KOPT-K1 (cell line): ENCODE measurements around the gene BDH2.

ENCODE experiments used
- H3K27ac ChIP-seq: fragments of 200-600 bp; sonication (generic); 2 replicates; pipeline ENCODE4 v1.5.1; 2016; ENCODE audit warnings: antibody characterized with exemption, mild to moderate bottlenecking, low read depth, low read length; ENCODE audit not compliant: poor library complexity, severe bottlenecking
- H3K36me3 ChIP-seq: fragments of 200-600 bp; sonication (generic); 2 replicates; pipeline ENCODE4 v1.5.1; 2017; ENCODE audit warnings: antibody characterized with exemption, mild to moderate bottlenecking, low read length, moderate library complexity; ENCODE audit not compliant: insufficient read depth
- H3K9me3 ChIP-seq: fragments of 200-600 bp; sonication (generic); 2 replicates; pipeline ENCODE4 v1.5.1; 2017; ENCODE audit warnings: antibody characterized with exemption, low read length, mild to moderate bottlenecking; ENCODE audit not compliant: insufficient read depth, poor library complexity, severe bottlenecking

Gene BDH2

DNA sequence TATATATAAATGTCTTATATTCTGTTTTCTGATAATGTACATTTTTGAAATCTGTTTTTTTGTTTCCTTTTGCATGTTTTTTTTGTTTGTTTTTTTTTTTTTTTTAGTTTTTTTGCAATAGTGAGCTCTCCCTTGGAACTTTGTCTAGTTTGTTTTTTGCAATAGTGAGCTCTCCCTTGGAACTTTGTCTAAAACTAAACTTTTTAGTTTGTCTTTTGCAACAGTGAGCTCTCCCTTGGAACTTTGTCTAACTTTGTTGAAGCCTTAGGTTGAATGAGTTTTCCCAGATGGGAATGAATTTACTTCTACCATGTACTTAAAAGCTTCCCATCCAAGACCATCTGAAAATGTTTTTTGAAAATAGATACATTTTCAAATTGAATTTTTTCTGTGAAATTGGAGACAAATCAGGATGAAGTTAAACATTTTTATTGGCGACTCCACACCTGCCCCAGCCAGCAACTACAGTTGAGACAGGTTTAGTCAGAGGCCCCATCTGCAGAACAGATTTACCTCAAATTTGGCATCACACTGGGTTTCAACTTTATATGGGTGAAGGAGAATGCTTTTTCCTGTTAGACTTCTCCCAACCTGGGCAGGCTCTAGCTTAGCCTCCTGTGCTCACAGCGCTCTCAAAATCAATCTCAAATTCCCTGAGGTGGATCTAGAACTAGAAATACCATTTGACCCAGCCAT lies 39.0 kb downstream of the BDH2 start:
- H3K36me3 ChIP-seq: peaks cover 46% of the 10 kb centered on the region
- H3K9me3 ChIP-seq: no peaks in the 10 kb centered on the region
- no peak overlapping the region for H3K27ac ChIP-seq

DNA sequence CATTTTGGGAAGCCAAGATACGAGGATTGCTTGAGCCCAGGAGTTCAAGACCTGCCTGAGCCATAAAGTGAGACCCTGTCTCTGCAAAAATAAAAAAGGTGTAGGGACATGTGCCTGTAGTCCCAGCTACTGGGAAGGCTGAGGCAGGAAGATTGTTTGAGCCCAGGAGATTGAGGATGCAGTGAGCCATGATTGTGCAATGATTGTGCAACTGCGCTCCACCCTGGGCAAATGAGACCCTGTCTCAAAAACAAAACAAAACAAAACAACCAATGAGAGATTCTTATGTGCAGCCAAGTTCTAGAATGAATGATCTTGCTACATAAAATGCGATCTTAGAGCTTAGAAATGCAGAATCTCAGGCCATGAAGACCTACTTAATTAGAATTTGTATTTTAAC lies 45.6 kb downstream of the BDH2 start:
- H3K36me3 ChIP-seq: peaks cover 12% of the 10 kb centered on the region
- H3K9me3 ChIP-seq: no peaks in the 10 kb centered on the region
- H3K27ac ChIP-seq: no peak overlapping the region

GRCh38 chr4:103052779-103053178 lies 46.9 kb downstream of the BDH2 start:
- Histone ChIP-seq H3K36me3 (peaks cover 24% of the 10 kb centered on the region), H3K9me3 (no peaks in the 10 kb centered on the region), H3K27ac (no peak overlapping the region)

- Histone ChIP-seq H3K36me3 (peaks cover 27% of the 10 kb centered on the region), H3K9me3 (no peaks in the 10 kb centered on the region), H3K27ac (no peak overlapping the region)
Measured at GRCh38 chr4:103052145-103052544, 47.5 kb downstream of the BDH2 start.

- peaks cover 39% of the 10 kb centered on the region for H3K36me3 ChIP-seq
- no peak overlapping the region for H3K27ac ChIP-seq
- no peaks in the 10 kb centered on the region for H3K9me3 ChIP-seq
Measured at GRCh38 chr4:103050736-103051436, 48.7 kb downstream of the BDH2 start.

DNA sequence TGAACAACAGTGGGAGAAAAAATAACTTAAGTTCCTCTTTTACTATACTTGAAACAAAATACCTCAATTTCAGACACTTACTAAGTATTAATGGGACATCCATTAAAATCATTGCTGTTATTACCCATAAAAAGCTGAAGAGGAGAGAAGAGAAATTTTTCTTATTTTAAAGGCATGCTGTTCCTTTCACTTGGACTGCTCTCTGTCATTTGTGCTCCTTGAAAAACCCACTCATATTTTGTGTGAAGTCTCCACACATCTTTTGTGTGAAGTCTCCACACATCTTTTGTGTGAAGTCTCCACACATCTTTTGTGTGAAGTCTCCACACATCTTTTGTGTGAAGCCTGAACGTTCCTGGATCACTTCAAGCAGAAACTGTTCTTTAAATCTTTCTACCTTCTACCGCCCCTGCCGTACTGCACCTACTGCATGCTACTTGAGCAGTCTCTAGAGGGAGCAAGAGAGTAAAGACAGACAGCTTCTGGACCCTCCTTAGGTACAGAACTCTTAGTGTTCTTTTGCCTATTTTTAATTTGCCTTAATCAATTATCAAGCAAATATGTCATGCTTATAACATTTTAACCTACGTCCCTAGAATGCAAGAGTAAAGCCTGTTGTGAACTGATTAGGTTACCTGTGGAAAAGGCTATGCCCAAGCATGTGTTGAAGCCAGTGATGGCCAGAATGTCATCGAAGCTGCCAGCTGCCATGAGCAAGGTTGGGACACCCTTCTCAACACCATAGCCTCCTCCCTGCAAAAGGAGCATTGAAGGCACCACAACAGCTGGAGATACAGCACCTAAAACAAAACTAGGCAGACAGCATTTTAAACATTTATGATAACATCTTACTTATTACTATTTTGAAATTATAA lies 53.0 kb downstream of the BDH2 start:
- Histone ChIP-seq H3K36me3 (peaks cover 71% of the 10 kb centered on the region), H3K27ac (no peak overlapping the region), H3K9me3 (no peaks in the 10 kb centered on the region)

DNA sequence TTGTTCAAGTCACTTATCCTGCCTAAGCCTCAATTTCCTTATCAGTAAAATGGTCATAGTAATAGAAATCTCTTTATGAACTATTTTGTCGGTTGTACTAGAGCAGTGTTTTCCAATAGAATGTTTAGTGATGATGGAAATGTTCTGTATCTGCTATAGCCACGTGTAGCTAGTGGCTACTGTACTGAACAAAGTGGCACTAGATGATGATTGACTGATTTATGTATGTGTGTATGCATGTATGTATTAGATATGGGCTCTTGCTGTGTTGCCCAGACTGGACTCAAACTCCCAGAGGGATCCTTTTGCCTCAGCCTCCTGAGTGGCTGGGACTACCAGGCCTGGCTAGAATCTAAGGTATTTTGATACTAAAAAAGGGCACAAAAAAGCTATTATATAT lies 55.5 kb downstream of the BDH2 start:
- no peak overlapping the region for H3K27ac ChIP-seq
- H3K9me3 ChIP-seq: no peaks in the 10 kb centered on the region
- H3K36me3 ChIP-seq: peaks cover 65% of the 10 kb centered on the region

- no peaks in the 10 kb centered on the region for H3K9me3 ChIP-seq
- peaks cover 17% of the 10 kb centered on the region for H3K36me3 ChIP-seq
- no peak overlapping the region for H3K27ac ChIP-seq
Measured at GRCh38 chr4:103036169-103036568, 63.5 kb downstream of the BDH2 start.

DNA sequence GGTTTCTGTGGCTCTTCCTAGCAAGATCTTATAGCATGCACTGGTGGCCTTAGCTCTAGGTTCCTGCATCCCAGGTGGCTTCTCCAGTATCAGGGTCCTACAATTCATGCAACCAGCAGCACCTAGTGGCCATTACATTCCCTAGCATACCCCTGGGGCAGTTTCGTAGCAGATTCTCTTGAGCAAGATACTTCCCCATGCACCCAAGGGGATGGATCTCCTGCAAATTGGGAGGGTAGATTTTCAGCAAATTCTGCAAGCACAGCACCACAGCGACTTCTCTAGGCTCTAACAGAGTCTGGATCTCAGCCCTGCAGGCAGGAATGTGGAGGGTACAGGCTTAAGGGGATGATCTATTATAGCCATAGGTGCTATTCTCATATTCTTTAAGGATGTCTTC lies 67.1 kb downstream of the BDH2 start:
- H3K36me3 ChIP-seq: peaks cover 40% of the 10 kb centered on the region

GRCh38 chr4:103030791-103031190 lies 68.8 kb downstream of the BDH2 start:
- peaks cover 36% of the 10 kb centered on the region for H3K36me3 ChIP-seq
- no peak overlapping the region for H3K27ac ChIP-seq
- H3K9me3 ChIP-seq: no peaks in the 10 kb centered on the region

More for the DNA sequence above, 67.1 kb downstream of the BDH2 start:
- Histone ChIP-seq H3K9me3 (no peaks in the 10 kb centered on the region), H3K27ac (no peak overlapping the region)

DNA sequence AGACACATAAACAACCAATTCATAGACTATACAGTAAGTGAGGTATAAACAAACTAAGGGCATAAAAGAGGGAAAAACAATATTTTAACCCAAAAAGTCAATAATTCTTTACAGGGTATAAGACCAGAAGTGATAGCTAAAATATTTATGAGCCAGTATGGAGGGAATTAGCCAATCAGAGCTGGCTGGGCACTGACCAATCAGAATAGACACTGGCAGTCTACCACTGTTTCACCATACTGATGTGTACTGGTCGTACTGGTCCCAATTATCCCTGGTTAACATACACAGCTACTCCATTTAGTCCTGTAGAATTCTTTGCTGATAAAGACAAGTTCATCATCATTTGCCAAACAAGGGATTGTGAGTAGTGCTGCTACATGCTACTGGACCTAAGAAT lies 70.3 kb downstream of the BDH2 start:
- peaks cover 31% of the 10 kb centered on the region for H3K36me3 ChIP-seq
- no peak overlapping the region for H3K27ac ChIP-seq
- H3K9me3 ChIP-seq: no peaks in the 10 kb centered on the region
